NT2/D1 (cell line): ENCODE measurements around the gene CLMP.

ENCODE experiments used
- YY1 ChIP-seq: IDR thresholded peaks from 2 replicates; pipeline ENCODE4 v1.6.1; 2011; ENCODE audit not compliant: insufficient read length, insufficient read depth
- ZNF274 ChIP-seq: IDR thresholded peaks from 2 replicates; pipeline ENCODE4 v1.6.1; 2011; ENCODE audit warnings: mild to moderate bottlenecking, low read depth, low read length

- no peak for TF ChIP-seq YY1
- no peak for TF ChIP-seq ZNF274
Measured at GRCh38 chr11:123045101-123045500, 149.9 kb downstream of the CLMP start.
